HG03442 (cell line): Measurements from ENCODE around the gene VAMP8.
"Not testable (repeated sequence)": the region's sequence is repeated elsewhere in the genome, so short reads cannot be mapped to it uniquely, and the experiment has no call there.

Source experiments
- ATAC-seq: cut with Tn5 transposase; IDR thresholded peaks from one replicate; pipeline ENCODE4 v1.9.1; 2021; ENCODE audit warnings: mild to moderate bottlenecking, moderate library complexity; ENCODE audit not compliant: unreplicated experiment

The VAMP8 gene

DNA sequence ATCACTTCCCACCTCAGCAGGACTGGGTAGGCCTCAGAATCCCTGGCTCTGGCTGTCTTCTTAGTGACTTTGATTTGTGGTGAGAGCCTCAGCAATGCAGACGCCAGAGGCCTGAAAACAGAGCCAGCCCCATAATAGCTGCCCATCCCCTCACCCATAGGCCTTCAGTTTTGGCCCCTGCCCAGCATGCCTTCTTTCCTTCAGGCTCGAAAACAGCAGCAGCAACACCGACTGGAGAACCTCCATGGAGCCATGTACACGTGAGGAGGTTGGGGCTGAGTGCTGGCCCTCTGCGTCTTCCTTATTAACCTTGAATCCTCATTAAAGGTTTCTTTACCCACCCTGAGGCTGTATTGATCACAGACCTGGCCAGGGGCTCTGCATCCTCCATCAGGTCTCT is 19.9 kb downstream of the VAMP8 start:
- no peak for ATAC-seq

DNA sequence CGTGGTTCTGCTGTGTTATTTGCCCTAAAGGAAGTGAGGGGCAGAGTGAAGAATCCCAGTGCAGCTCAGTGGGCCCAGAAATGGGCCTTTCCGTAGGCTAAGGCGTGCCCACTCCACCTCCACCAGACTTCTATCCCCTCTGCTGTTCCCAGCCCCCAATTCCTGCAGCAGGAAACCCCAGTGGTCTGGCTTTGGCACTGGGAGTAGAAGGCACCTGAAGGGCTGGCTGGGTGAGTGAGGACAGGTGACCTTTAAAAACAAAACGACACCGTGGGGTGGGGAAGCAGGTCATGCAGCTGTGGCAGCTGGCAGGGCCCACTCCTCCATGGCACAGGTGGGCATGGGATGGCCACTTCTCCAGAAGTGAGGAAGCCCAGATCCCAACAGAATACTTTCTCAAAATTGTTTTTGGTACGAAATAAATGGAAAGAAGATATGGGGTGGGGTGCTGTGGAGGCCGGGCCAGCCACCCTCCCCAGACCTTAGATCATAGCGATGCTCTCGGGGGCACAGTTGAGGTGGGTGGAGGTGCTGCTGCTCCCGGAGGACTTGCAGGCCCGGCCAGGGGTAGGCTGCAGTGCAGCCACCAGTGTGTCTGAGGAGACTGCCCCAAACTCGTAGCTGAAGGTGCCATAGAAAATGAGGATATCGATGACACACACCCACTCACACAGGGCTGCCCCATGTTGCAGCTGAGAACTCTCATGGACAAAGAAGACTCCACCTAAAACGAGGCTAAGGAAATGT is 21.4 kb downstream of the VAMP8 start:
- no peak for ATAC-seq

DNA sequence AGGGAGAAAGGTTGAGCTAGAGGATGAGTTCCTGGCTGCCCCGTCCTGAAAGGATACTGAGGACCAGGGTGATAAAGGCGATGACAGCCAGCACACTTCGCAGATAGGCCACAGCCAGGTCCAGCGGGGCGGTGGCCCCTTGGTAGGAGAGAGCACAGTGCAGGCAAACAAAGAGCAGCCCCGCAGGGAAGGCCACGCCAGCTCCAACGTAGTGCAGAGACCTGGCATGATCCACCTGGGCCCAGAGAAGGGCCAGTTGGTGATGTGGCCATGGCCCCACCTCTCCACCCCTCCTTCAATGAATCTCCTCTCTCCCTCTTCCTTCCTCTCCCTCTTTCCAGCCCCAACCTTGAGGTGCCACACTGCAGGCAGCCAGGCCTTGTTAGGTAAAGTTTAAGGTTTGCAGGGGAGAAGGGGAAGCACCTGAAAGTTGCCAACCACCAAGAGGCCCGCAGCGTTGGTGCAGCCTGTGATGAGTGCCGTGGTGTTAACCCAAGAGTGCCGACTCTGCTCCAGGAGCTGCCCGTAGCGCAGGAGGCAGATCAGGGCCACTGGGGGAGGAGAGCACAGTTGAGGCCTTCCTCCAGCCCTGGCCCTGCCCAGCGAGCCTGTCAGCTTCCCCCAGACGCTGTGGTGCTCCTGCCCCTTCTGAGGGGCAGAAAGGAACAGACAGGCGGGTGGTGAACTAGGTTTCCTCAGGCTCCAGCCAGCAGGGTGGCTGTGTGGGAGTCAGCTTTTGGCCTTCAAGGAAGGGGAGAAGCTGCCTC is 22.3 kb downstream of the VAMP8 start:
- ATAC-seq, result no peak

DNA sequence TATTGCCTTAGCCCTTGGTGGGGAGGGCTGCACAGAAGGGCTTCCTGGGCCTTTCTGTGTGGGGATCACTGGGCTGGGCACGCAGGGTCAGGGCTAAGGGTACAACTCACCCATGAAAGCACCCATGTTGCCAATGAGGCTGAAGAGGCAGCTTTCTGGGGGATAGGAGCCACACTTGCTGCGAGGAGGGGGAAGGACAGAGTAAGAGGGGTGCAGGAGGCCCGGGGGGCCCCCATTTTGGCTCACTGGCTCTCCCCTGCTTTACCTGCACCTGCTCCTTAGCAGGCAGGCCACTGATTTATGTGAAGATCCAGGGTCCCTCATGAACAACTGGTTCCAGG is 22.8 kb downstream of the VAMP8 start:
- ATAC-seq, result no peak

DNA sequence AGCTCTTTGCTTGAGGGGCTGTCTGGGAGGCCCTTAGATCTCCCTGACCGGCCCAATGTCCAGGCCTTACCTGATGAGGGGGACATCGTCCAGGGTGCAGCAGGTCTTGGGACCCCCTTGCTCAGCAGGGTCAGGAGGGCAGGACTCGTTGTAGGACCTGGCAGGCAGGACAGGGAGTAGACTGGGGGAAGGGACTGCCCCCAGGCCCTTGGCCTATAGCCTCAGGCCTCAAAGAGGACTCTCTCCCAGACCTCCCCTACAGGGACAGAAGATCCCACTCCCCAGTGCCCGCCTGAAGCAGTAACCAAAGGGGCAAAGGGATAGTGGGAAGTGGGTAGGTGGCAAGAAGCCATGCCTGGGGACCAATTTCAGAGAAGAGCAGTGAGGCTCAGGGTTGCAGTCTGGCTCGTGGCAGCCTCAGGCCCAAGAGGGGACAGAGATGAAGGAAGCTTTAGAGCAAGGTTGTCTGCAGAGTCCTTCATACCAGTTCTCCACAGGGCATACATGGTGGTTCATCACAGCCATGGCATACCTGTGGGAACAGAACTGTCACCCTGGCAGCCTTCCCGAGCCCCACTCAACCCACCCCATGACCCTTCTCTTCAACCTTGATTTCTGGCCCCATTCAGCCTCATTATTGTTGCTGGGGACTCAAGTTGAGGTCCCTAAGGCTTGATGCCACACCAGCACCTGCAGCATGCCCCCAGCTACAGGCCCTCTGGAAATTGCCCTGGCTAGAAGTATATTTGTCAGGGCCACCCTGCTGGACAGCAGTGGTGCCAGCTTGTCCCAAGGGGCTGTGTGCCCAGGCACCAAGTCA is 23.8 kb downstream of the VAMP8 start:
- ATAC-seq, result no peak

DNA sequence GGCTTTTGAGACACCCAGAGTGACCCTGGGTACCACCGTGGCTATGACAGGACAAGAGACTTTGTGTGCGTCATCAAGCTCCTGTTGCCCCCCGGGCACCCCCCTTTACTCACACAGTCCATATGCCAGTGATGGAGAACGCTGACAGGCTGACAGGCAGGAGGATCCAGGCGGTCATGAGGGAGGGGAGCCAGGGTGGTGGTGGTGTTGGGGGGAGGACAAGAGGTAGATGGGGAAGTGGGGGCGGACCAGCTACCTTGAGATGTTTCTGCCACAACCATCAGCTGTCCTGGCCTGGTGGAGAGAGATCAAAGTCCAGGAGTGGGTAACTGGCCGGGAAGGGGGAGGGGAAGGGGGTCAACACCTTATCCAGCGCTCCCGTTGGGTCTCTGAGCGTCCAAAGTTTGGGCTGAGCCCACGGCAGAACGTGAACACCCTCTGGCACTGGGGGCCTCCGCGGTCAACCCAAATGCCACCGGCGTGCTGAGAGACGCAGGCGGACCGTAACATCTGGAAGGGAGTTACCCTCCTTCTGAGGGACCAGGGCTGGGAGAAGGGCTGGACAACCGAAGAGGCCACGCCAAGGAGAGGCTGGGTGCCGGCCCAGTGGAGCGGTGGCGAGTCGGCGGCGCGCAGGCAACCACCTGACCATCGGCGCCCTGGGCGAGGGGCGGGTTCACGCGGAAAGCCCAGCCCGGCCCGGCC is 24.5 kb downstream of the VAMP8 start:
- peak; percentile 35 for ATAC-seq

DNA sequence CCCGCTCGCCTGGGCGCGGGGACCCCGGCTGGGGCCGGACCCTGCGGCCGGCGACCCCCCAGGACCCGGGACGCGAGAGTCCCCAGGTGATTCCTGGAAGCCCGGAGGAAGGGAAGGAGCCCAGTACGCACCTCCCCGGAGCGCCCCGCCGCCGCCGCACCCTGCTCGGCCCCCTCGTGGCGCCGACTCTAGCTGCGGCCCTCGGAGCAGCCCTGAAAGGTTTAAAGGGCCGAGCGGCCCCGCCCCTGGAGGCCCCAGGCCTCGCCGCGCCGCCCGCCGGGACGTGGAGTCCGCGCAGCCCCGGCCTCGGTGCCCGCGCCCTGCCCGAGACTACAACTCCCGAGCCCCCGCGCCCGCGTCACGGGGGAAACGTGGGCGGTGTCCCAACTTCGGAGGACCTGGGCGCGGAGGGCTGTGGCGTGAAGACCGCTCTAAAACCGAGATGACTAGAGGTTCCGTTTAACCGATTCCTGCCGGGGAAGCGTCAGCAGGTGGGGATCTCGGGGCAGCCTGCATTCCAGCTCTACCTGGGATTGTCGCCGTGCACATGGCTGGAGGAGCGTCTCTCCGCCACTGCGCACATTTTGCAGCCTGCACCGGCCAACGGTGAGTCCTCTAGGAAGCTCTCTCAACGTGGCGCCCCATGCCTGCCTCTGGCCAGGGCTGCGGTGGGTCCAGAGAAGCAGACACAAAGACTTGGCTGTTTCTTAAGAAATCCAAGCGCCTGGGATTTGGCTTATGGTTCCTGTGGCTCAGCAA is 25.3 kb downstream of the VAMP8 start, which contains the start of gene TMEM150A:
Gene TMEM150A (minus strand): TSS at position 223 of the 759 bp plus-strand sequence. CDS start 750 bp downstream, outside the sequence.
- peak; percentile 95 for ATAC-seq

DNA sequence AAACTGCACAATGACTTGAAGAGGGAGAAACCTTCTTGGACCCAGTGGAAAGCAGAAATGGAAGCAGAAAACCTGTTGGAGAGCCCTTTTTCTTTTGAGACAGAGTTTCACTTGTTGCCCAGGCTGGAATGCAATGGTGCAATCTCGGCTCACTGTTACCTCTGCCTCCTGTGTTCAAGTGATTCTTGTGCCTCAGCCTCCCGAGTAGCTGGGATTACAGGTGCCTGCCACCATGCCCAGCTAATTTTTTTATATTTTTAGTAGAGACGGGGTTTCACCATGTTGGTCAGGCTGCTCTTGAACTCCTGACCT is 26.7 kb downstream of the VAMP8 start:
- ATAC-seq, result not testable (repeated sequence)

DNA sequence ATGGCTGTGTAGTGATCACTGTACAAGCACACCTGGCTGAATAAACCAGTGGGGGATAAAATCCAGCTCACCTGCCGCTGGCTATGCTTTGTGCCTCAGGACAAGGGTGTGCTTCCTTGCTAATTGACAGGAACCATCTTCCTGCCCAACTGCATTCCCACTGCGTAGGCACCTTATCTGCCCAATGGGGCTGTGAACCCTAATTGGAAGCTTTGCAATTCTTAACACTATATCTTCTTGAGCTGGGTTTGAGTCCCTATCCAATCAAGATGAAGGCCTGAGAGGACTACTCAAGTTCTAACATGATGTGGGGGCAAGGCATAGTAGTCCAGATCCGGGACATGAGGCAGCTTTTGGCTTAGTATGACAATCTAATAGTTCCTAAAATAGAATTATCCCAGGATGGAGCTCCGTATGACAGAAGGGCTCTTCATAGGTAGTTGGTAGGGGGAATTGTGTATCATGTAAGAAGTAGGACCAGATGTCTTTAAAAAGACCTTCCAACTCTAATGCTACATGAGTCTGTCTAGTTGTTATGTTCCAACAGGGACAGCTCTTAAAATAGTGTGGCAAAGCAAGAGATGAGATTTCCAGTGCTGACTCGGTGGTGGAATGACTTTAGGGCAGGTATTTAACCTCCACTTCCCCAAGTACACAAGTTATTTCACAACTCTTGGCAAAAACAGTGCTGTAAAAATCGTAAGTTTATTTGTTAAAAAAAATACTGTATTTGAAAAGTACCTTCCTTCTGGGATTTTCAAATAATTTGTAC is 27.4 kb downstream of the VAMP8 start:
- no peak for ATAC-seq

DNA sequence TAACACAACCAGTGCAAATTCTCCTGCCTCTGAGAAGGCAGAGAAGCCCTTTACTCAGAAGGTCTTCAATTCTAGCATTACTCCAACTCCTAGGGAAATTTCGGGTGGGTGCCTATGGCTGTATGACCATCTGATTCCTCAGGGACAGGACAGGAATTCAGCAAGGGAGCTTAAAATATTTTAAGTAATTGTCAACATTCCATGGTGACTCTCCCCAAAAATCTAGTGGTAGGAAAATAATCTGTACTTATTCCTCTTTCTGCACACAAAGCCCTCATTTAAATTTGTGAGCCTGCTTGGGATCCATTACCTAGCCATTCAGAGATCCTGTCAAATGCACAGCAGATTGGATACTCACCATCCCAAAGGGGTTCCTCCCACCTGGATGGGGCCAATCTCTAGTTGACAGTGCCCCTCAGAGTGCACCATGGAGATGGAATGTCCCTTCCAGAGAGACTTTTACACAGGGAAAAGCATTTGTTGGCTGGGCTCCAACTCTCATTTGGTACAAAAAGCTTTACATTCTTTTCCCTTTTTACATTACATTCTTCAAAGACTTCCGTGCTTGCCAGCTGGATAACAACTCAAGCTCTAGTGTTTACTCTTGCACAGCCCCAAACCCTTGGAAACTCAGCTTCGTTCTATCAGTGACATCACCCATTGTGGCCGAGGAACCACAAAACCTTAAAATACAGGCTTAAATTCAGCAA is 28.2 kb downstream of the VAMP8 start:
- no peak for ATAC-seq

DNA sequence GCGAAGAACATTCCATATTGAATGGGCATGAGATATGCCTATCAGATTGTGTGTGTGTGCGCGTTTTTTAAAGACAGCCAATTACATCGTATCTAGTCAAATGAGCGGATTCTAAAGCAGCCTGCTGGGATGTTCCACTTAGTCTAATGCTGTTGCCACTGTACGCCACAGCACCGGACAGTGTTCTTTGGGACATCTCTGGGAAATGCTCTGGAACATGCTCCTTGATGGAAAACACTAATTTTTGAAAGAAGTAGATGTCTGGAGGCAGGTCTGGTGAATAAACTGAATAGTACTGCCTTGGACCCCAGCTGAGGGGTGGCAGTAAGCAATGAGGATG is 28.7 kb downstream of the VAMP8 start:
- ATAC-seq, result no peak

DNA sequence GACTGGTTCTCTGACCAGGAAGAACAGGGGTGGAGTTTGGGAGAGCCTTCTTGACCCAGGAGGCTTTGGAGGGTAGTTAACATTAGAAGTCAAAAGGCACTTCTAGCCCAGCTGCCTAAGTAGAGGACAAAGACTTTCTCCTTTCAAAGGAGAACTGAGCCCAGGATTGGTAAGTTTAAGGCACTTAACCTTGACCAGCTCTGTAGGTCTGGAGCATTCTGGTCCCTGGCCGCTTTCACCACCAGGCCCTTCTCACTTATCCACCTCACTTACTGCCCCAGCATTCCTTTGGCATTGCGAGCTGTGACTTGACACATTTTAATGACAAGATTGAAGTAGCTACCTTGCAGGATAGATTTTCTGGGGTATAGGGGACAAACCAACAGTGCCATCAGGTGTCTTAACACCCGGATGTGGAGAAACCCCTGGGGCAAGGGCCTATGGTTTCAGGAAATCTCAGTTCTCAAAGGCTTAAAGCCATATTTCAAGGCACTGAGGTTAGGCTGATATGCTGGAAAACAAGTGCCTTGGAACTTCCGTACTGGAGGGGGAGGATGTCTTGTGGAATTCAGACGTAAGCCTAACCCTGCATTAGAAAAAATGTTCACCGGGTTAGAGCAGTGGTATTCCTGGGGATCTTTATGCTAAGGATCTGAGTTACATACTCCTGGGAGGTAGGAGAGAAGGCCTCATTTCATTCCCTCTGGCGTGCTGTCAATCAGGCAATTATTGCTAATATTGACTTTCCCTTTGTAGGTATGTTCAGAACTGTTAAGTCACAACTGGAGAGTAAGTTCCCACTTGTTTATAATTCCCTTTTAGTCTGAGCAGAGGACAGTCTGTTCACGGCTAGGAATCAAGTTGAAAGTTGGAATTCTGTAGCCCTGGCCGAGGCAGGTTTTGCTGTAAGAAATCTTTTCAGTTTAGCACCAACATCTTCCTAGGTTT is 30.2 kb downstream of the VAMP8 start:
- no peak for ATAC-seq

DNA sequence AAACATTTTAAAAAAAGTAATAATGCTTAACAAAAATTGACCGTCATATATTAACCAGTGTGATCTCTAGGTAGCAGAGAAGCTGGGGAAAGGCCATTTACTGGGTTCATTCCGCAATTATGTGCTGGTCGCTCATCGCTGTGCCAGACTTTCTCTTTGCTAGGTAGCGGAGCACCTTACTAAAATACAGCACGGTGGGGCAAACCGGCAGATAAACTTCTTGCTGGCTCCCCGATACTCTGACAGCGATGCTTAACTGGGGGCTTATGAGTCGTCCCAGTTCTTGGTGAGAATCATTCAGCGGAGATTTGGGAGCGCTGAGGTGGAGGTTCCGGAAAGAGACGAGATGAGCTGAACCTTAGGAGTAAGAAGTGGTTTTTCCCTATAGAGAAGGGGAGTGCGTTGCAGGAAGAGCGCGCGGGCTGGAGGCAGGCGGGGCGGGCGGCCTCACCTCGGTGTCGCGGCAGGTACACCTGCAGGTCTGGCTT is 33.9 kb downstream of the VAMP8 start:
- no peak for ATAC-seq

DNA sequence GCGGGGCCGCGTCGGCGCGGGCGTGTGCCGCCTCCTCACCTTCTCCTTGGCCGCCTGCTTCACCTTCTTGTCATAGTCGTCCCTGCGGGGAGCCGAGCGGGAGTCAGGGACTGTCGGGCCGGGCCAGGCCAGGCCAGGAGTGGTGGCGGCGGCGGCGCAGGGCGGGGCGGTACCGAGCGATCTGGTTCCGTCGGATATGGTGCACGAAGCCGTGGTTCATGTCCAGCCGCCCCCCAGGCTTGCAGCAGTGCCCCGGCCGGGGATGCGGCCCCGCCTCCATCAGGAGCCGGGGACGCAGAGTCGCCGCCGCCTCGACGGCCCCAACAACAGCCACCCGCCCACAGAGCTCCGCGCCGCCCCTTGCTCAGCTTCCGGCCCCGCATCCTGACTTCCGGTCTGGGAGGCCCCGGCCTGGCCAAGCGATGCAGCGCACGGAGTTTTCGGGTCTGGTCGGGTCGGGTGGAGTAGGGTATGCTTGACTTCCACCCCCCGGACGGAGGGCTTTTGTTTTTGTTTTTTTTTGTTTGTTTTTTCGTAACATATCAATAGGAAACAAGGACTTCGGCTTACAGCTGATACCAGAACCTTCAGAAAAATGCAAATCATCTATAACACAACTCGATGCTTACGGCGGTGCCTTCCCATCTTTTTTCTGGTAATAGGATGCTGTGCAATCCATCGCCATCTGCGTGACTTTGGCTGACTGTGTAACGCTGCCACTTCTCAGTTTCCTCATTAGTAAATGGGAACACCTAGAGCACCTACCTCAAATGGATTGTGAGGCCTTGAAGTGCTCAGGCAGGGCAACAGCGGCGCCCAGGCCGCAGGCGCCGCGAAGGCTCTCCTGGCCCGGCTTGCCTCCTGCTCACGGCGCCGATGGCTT is 34.6 kb downstream of the VAMP8 start, which contains the start of gene C2orf68:
Gene C2orf68 (minus strand): TSS at position 362 of the 883 bp plus-strand sequence. CDS start 82 bp downstream, at position 280.
- peak; percentile 70 for ATAC-seq

DNA sequence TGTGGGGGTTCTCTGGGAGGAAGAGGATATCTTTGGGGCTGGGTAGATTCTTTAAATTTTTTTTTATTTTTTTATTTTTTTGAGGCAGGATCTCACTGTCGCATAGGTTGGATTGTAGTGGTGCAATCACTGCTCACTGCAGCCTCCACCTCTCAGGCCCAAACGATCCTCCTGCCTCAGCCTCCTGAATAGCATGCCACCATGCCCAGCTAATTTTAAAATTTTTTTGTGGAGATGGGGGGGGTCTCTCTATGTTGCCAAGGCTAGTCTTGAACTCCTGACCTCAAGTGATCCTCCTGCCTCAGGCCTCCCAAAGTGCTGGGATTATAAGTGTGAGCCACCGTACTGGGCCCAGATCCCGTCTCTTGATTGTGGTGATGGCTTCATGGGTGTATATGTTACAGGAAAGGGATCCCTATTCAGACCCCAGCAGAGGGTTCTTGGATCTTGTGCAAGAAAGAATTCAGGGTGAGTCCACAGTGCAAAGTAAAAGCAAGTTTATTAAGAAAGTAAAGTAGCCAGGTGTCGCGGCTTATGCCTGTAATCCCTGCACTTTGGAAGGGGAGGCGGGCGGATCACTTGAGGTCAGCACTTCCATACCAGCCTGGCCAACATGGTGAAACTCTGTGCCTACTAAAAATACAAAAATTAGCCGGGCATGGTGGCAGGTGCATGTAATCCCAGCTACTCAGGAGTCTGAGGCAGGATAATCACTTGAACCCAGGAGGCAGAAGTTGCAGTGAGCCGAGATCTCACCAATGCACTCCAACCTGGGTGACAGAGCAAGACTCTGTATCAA is 36.5 kb downstream of the VAMP8 start:
- no peak for ATAC-seq

DNA sequence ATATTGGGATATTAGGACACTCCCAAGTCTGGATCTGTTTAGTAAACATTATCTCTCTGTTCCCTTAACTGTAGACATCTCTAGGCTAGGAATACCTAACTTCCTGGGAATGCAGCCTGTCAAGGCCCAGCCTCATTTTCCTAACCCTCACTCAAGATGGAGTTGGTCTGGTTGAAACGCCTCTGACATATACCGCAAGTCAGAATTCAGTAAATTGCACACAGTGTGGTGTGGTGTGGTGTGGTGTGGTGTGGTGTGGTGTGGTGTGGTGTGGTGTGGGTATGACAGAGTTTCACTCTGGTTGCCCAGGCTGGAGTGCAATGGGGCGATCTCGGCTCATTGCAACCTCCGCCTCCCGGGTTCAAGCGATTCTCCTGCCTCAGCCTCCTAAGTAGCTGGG is 37.4 kb downstream of the VAMP8 start:
- ATAC-seq, result not testable (repeated sequence)
